Articular chondrocyte of knee joint (primary cell): ENCODE data around the gene OR8I2. TPM values are rescaled to one million over a fixed set of nuclear protein-coding genes. Genes with fewer than 3 reads are reported as not detected.

Experiments
- small RNA-seq: library from RNA; depleted of rRNA; stranded (forward); fragments of <200 nt; gene quantifications from one replicate; pipeline ENCODE3, GENCODE V24; 2012
- total RNA-seq: library from RNA; depleted of rRNA; stranded (reverse); fragments of >200 nt; gene quantifications from 2 replicates; pipeline ENCODE4 v1.2.3, GENCODE V29; 2012

The OR8I2 gene
- not detected in 2 replicates for total RNA-seq

DNA sequence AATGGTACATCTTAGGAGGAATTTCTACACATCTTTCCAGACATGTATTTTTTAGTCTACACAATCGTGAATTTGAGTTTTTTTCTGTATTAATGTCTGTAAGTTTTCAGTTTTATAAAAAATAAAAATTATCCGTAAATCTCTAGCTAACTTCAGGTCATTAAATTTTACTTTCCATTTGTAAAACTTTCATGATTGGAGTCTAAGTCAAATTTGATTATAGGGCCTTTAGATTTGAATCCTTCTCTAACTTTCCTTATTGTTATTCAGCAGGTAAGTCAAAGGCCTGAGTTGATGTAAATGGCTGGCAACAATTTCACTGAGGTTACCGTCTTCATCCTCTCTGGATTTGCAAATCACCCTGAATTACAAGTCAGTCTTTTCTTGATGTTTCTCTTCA is at the start of gene OR8I2:
OR8I2 (plus strand) TSS at position 301 of the 400 bp plus-strand sequence; CDS start at position 301, 0 bp downstream.

GRCh38 chr11:56103210-56103737 is 10.2 kb downstream of the OR8I2 start, which contains the start of gene OR8H2:
TSS of gene OR8H2 (plus strand) at chr11:56103687. CDS start at chr11:56105043, 1,356 bp downstream.

DNA sequence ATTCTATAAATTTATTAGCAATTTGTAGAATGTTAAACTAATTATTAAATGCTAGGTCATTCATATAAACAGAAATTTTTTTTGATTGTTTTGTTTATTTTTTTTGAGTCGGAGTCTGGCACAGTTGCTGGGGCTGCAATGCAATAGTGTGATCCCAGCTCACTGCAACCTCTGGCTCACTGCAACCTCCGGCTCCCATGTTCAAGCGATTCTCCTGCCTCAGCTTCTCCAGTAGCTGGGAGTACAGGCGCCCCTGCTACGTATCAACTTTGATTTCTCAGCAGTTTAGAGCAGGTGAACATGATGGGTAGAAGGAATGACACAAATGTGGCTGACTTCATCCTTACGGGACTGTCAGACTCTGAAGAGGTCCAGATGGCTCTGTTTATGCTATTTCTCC is 29.0 kb downstream of the OR8I2 start, which contains the start of gene OR8H3:
OR8H3 (plus strand) TSS at position 301 of the 400 bp plus-strand sequence; CDS start at position 301, 0 bp downstream.

GRCh38 chr11:56140151-56140661 is 47.1 kb downstream of the OR8I2 start, which contains the start of gene OR8J3:
TSS of gene OR8J3 (minus strand) at chr11:56140201. CDS start at chr11:56137718, 2,483 bp downstream.

Small RNA genes within 50 kb of the gene (small RNA-seq; reads per million reads assigned to genes)
- gene OR8I4P: not detected

Other genes starting within 250 kb of the OR8I2 start
- not detected in 2 replicates for gene TRIM51, start 210.0 kb upstream of the OR8I2 start, total RNA-seq
- not detected in 2 replicates for gene OR5W2, start 178.7 kb upstream of the OR8I2 start, total RNA-seq
- gene OR5I1, start 156.9 kb upstream of the OR8I2 start, total RNA-seq: not detected in 2 replicates
- gene OR10AG1, start 123.4 kb upstream of the OR8I2 start, total RNA-seq: not detected in 2 replicates
- gene OR5F1, start 98.7 kb upstream of the OR8I2 start, total RNA-seq: not detected in 2 replicates
- not detected in 2 replicates for gene OR5AS1, start 65.7 kb upstream of the OR8I2 start, total RNA-seq
- not detected in 2 replicates for gene OR8H2, start 10.4 kb downstream of the OR8I2 start, total RNA-seq
- gene OR8H3, start 29.1 kb downstream of the OR8I2 start, total RNA-seq: not detected in 2 replicates
- not detected in 2 replicates for gene OR8J3, start 46.9 kb downstream of the OR8I2 start, total RNA-seq
- gene OR8K5, start 67.0 kb downstream of the OR8I2 start, total RNA-seq: not detected in 2 replicates
- gene OR5J2, start 83.3 kb downstream of the OR8I2 start, total RNA-seq: not detected in 2 replicates
- gene OR5T2, start 140.9 kb downstream of the OR8I2 start, total RNA-seq: not detected in 2 replicates
- gene OR5T3, start 158.9 kb downstream of the OR8I2 start, total RNA-seq: not detected in 2 replicates
- gene OR5T1, start 180.8 kb downstream of the OR8I2 start, total RNA-seq: not detected in 2 replicates
- not detected in 2 replicates for gene OR8H1, start 198.9 kb downstream of the OR8I2 start, total RNA-seq
- not detected in 2 replicates for gene OR8K3, start 221.8 kb downstream of the OR8I2 start, total RNA-seq